Erythroblast (primary cell): ENCODE measurements around the gene GOLGA2.

Source experiments
- GATA1 ChIP-seq: IDR thresholded peaks from 2 replicates; pipeline ENCODE4 v1.6.1; 2011; ENCODE audit warnings: low read depth, mild to moderate bottlenecking, control low read depth, low read length, moderate library complexity
- POLR2A ChIP-seq: IDR thresholded peaks from 2 replicates; pipeline ENCODE4 v1.6.1; 2011; ENCODE audit warnings: mild to moderate bottlenecking, low read length

GRCh38 chr9:128245421-128246151 lies 30.2 kb downstream of the GOLGA2 start:
- TF ChIP-seq POLR2A (no peak), GATA1 (no peak)
